ENCODE results near the gene TSC22D1. TPM values are rescaled to one million over a fixed set of nuclear protein-coding genes. Genes with fewer than 3 reads are reported as not detected.

Gene TSC22D1
- total RNA-seq, 3 donors from 2014 or later = 74.2 to 235 (median 232) TPM

DNA sequence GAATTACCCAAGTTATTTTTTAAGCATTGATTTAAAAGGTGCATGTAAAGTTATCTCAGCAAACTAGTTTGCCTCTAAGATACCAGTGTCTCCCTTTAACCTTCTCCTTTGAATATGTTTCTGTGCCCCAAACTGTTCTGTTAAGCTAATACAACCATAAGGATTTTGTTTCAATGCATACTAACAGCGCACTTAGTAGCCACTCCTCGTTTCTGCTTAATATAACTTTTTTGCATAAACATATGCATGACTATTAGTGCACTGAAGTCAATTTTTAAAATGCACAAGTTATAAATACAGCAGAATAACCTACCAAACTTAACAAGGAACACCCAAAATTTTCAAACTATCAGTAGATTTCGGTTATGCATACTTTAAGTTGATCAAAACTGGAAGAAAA lies 123.1 kb downstream of the TSC22D1 start:
- Histone ChIP-seq H3K4me1 (no peaks in the 10 kb centered on the region), H3K4me3 (no peak overlapping the region), H3K9me3 (no peaks in the 10 kb centered on the region), H3K27ac (no peak overlapping the region), H3K27me3 (no peaks in the 10 kb centered on the region), H3K36me3 (no peaks in the 10 kb centered on the region)
- DNase-seq (ENCODE audit: low spot score in 2 of 2) = no peak
- intact Hi-C loops (cut with DNase I; ENCODE audit: low total_unique reads) = no loop called here
- TF ChIP-seq POLR2A (IDR thresholded peaks at IDR 0.05) = no peak
- TF ChIP-seq, protein P1, sequence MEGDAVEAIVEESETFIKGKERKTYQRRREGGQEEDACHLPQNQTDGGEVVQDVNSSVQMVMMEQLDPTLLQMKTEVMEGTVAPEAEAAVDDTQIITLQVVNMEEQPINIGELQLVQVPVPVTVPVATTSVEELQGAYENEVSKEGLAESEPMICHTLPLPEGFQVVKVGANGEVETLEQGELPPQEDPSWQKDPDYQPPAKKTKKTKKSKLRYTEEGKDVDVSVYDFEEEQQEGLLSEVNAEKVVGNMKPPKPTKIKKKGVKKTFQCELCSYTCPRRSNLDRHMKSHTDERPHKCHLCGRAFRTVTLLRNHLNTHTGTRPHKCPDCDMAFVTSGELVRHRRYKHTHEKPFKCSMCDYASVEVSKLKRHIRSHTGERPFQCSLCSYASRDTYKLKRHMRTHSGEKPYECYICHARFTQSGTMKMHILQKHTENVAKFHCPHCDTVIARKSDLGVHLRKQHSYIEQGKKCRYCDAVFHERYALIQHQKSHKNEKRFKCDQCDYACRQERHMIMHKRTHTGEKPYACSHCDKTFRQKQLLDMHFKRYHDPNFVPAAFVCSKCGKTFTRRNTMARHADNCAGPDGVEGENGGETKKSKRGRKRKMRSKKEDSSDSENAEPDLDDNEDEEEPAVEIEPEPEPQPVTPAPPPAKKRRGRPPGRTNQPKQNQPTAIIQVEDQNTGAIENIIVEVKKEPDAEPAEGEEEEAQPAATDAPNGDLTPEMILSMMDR (IDR thresholded peaks at IDR 0.05) = no peak
- no peak for TF ChIP-seq POLR2AphosphoS5 (IDR thresholded peaks at IDR 0.05)

DNA sequence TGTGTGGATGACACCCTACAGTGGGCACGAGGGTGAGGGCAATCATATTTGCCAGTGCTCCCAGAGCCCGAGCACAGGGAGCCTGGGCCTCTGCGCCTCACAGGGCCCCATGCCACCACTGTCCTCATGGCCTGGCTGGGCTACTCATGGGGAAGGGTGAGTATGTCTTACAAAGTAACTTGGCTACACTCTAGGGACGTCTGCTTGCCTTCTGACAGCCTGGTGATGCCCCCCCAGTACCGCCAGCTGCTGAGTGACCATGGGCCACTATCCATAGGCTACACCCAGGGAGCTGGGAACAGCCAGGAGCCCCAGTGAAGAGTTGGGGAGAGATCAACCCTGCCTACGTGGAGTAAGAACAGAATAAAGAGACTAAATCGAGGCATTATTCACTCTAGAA lies 123.7 kb downstream of the TSC22D1 start:
- Histone ChIP-seq H3K36me3 (no peaks in the 10 kb centered on the region), H3K27me3 (no peaks in the 10 kb centered on the region), H3K4me1 (no peaks in the 10 kb centered on the region), H3K27ac (no peak overlapping the region), H3K9me3 (no peaks in the 10 kb centered on the region), H3K4me3 (no peak overlapping the region)
- intact Hi-C loops (cut with DNase I; ENCODE audit: low total_unique reads) = no loop called here
- TF ChIP-seq, protein P1 (IDR thresholded peaks at IDR 0.05) = no peak
- TF ChIP-seq POLR2A (IDR thresholded peaks at IDR 0.05) = no peak
- no peak for TF ChIP-seq POLR2AphosphoS5 (IDR thresholded peaks at IDR 0.05)
- DNase-seq (ENCODE audit: low spot score in 2 of 2) = no peak

GRCh38 chr13:44451651-44452050 lies 124.5 kb downstream of the TSC22D1 start:
- Histone ChIP-seq H3K9me3 (no peaks in the 10 kb centered on the region), H3K4me3 (peak overlapping the region in 2 of 3 donors; percentile 17 to 27), H3K4me1 (no peaks in the 10 kb centered on the region), H3K27me3 (no peaks in the 10 kb centered on the region), H3K27ac (no peak overlapping the region), H3K36me3 (no peaks in the 10 kb centered on the region)
- TF ChIP-seq, protein P1 (IDR thresholded peaks at IDR 0.05) = no peak
- TF ChIP-seq POLR2AphosphoS5 (IDR thresholded peaks at IDR 0.05) = no peak
- no peak for TF ChIP-seq POLR2A (IDR thresholded peaks at IDR 0.05)
- no peak for DNase-seq (ENCODE audit: low spot score in 2 of 2)
- intact Hi-C loops (cut with DNase I; ENCODE audit: low total_unique reads) = no loop called here

- TF ChIP-seq POLR2AphosphoS5 (IDR thresholded peaks at IDR 0.05) = no peak
- TF ChIP-seq, protein P1 (IDR thresholded peaks at IDR 0.05) = no peak
- TF ChIP-seq POLR2A (IDR thresholded peaks at IDR 0.05) = no peak
- H3K4me3 ChIP-seq = peak overlapping the region in 2 of 3 donors; percentile 17 to 27
- no peaks in the 10 kb centered on the region for H3K27me3 ChIP-seq
- no peaks in the 10 kb centered on the region for H3K36me3 ChIP-seq
- intact Hi-C loops (cut with DNase I; ENCODE audit: low total_unique reads) = no loop called here
- H3K27ac ChIP-seq = no peak overlapping the region
- no peaks in the 10 kb centered on the region for H3K9me3 ChIP-seq
- no peak for DNase-seq (ENCODE audit: low spot score in 2 of 2)
- no peaks in the 10 kb centered on the region for H3K4me1 ChIP-seq
Measured at GRCh38 chr13:44451126-44451525, 125.0 kb downstream of the TSC22D1 start.

DNA sequence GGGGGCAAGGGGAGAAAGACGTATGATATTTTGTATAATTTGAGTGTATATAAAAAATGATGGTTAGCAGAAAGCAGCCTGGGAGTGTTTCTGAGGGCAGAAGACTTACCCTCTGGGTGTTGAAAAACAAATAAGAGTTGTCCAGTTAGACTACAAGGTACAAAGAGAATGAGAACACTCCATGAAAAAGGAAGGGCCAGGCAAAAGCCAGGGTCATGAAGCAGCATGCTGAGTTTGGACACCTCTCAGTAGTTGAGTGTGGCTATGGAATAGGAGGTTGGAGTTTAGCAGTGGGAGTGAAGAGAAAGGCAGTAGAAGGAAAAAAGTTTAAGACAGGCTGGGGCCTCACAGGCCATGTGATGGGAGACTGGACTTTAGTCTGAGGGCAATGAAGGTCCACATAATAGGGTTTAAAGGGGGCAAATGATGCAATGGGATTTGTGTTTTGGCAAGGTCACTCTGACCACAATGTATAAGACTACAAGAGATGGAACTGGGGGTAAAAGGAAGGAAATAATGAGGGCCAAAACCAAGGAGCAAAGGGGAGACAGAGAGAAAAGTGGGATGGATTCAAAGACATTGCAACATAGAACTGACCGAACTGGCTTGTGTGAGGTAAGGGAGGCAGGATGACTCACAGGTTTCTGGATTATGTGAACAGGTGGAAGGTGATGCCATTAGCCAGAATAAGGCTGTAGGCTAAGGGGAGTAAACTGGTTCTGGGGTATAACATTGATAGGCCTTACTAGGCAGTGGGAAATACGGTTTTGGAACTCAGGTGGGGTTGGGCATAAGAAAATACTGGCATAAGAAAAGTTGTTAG lies 125.9 kb downstream of the TSC22D1 start:
- DNase-seq (ENCODE audit: low spot score in 2 of 2) = no peak
- Histone ChIP-seq H3K9me3 (no peaks in the 10 kb centered on the region), H3K36me3 (no peaks in the 10 kb centered on the region), H3K4me3 (no peak overlapping the region), H3K27ac (peak overlapping the region; percentile 6 to 39), H3K27me3 (no peaks in the 10 kb centered on the region), H3K4me1 (no peaks in the 10 kb centered on the region)
- TF ChIP-seq POLR2AphosphoS5 (IDR thresholded peaks at IDR 0.05) = no peak
- TF ChIP-seq, protein P1 (IDR thresholded peaks at IDR 0.05) = no peak
- no peak for TF ChIP-seq POLR2A (IDR thresholded peaks at IDR 0.05)
- intact Hi-C loops (cut with DNase I; ENCODE audit: low total_unique reads) = no loop called here
